ENCODE results near the gene ARL10.

The ARL10 gene

GRCh38 chr5:176350416-176350815, 14.9 kb upstream of the ARL10 start:
- H3K4me3 ChIP-seq (ENCODE audit: low read length), result no peak overlapping the region
- no peak overlapping the region for H3K9ac ChIP-seq (ENCODE audit: low read length)
- no peaks in the 10 kb centered on the region for H3K4me1 ChIP-seq (ENCODE audit: control insufficient read depth, insufficient read depth, low read length)
- H3K36me3 ChIP-seq (ENCODE audit: control insufficient read depth, insufficient read depth, low read length), result no peaks in the 10 kb centered on the region
- H3K27me3 ChIP-seq (ENCODE audit: control insufficient read depth, insufficient read depth, low read length), result no peaks in the 10 kb centered on the region
- no peaks in the 10 kb centered on the region for H3K9me3 ChIP-seq (ENCODE audit: control insufficient read depth, low read length)

GRCh38 chr5:176352116-176352878, 13.0 kb upstream of the ARL10 start:
- H3K9me3 ChIP-seq (ENCODE audit: control insufficient read depth, low read length), result no peaks in the 10 kb centered on the region

GRCh38 chr5:176353533-176353932, 11.8 kb upstream of the ARL10 start:
- Histone ChIP-seq H3K9me3 (ENCODE audit: control insufficient read depth, low read length) (no peaks in the 10 kb centered on the region), H3K27me3 (ENCODE audit: control insufficient read depth, insufficient read depth, low read length) (no peaks in the 10 kb centered on the region), H3K9ac (ENCODE audit: low read length) (no peak overlapping the region), H3K4me1 (ENCODE audit: control insufficient read depth, insufficient read depth, low read length) (no peaks in the 10 kb centered on the region), H3K36me3 (ENCODE audit: control insufficient read depth, insufficient read depth, low read length) (no peaks in the 10 kb centered on the region), H3K4me3 (ENCODE audit: low read length) (no peak overlapping the region)

More at GRCh38 chr5:176352116-176352878, 13.0 kb upstream of the ARL10 start:
- Histone ChIP-seq H3K4me3 (ENCODE audit: low read length) (no peak overlapping the region), H3K9ac (ENCODE audit: low read length) (no peak overlapping the region), H3K36me3 (ENCODE audit: control insufficient read depth, insufficient read depth, low read length) (no peaks in the 10 kb centered on the region), H3K4me1 (ENCODE audit: control insufficient read depth, insufficient read depth, low read length) (no peaks in the 10 kb centered on the region), H3K27me3 (ENCODE audit: control insufficient read depth, insufficient read depth, low read length) (no peaks in the 10 kb centered on the region)

GRCh38 chr5:176355400-176356178, 9.7 kb upstream of the ARL10 start:
- Histone ChIP-seq H3K9me3 (ENCODE audit: control insufficient read depth, low read length) (no peaks in the 10 kb centered on the region), H3K4me1 (ENCODE audit: control insufficient read depth, insufficient read depth, low read length) (no peaks in the 10 kb centered on the region), H3K27me3 (ENCODE audit: control insufficient read depth, insufficient read depth, low read length) (no peaks in the 10 kb centered on the region), H3K4me3 (ENCODE audit: low read length) (no peak overlapping the region), H3K9ac (ENCODE audit: low read length) (no peak overlapping the region), H3K36me3 (ENCODE audit: control insufficient read depth, insufficient read depth, low read length) (no peaks in the 10 kb centered on the region)

- Histone ChIP-seq H3K4me1 (ENCODE audit: control insufficient read depth, insufficient read depth, low read length) (no peaks in the 10 kb centered on the region), H3K4me3 (ENCODE audit: low read length) (no peak overlapping the region), H3K36me3 (ENCODE audit: control insufficient read depth, insufficient read depth, low read length) (no peaks in the 10 kb centered on the region), H3K9ac (ENCODE audit: low read length) (no peak overlapping the region), H3K27me3 (ENCODE audit: control insufficient read depth, insufficient read depth, low read length) (no peaks in the 10 kb centered on the region), H3K9me3 (ENCODE audit: control insufficient read depth, low read length) (no peaks in the 10 kb centered on the region)
Measured at GRCh38 chr5:176356179-176356566, 9.1 kb upstream of the ARL10 start.

- H3K4me3 ChIP-seq (ENCODE audit: low read length), result no peak overlapping the region
- H3K36me3 ChIP-seq (ENCODE audit: control insufficient read depth, insufficient read depth, low read length), result no peaks in the 10 kb centered on the region
- no peaks in the 10 kb centered on the region for H3K9me3 ChIP-seq (ENCODE audit: control insufficient read depth, low read length)
- H3K9ac ChIP-seq (ENCODE audit: low read length), result no peak overlapping the region
- peaks cover 5% of the 10 kb centered on the region for H3K4me1 ChIP-seq (ENCODE audit: control insufficient read depth, insufficient read depth, low read length)
- peaks cover under 1% of the 10 kb centered on the region for H3K27me3 ChIP-seq (ENCODE audit: control insufficient read depth, insufficient read depth, low read length)
Measured at GRCh38 chr5:176359658-176360057, 5.6 kb upstream of the ARL10 start.

GRCh38 chr5:176360894-176361436, 4.3 kb upstream of the ARL10 start:
- H3K27me3 ChIP-seq (ENCODE audit: control insufficient read depth, insufficient read depth, low read length), result peaks cover 12% of the 10 kb centered on the region
- H3K4me3 ChIP-seq (ENCODE audit: low read length), result peak overlapping the region; percentile 97
- peak overlapping the region; percentile 97 for H3K9ac ChIP-seq (ENCODE audit: low read length)
- no peaks in the 10 kb centered on the region for H3K36me3 ChIP-seq (ENCODE audit: control insufficient read depth, insufficient read depth, low read length)
- no peaks in the 10 kb centered on the region for H3K9me3 ChIP-seq (ENCODE audit: control insufficient read depth, low read length)
- H3K4me1 ChIP-seq (ENCODE audit: control insufficient read depth, insufficient read depth, low read length), result peaks cover 9% of the 10 kb centered on the region

- Histone ChIP-seq H3K36me3 (ENCODE audit: control insufficient read depth, insufficient read depth, low read length) (no peaks in the 10 kb centered on the region), H3K9ac (ENCODE audit: low read length) (peak within 1 kb of the TSS; percentile 97), H3K9me3 (ENCODE audit: control insufficient read depth, low read length) (no peaks in the 10 kb centered on the region), H3K27me3 (ENCODE audit: control insufficient read depth, insufficient read depth, low read length) (peaks cover 19% of the 10 kb centered on the region), H3K4me3 (ENCODE audit: low read length) (peak within 1 kb of the TSS; percentile 97), H3K4me1 (ENCODE audit: control insufficient read depth, insufficient read depth, low read length) (peaks cover 14% of the 10 kb centered on the region)
Measured at GRCh38 chr5:176361437-176362232, 3.7 kb upstream of the ARL10 start, which contains the start of gene KIAA1191. Gene KIAA1191 (minus strand): TSS chr5:176361764. CDS start chr5:176359508, 2,256 bp downstream.

- Histone ChIP-seq H3K4me3 (ENCODE audit: low read length) (no peak overlapping the region), H3K9me3 (ENCODE audit: control insufficient read depth, low read length) (no peaks in the 10 kb centered on the region), H3K4me1 (ENCODE audit: control insufficient read depth, insufficient read depth, low read length) (peaks cover 14% of the 10 kb centered on the region), H3K9ac (ENCODE audit: low read length) (no peak overlapping the region), H3K36me3 (ENCODE audit: control insufficient read depth, insufficient read depth, low read length) (no peaks in the 10 kb centered on the region), H3K27me3 (ENCODE audit: control insufficient read depth, insufficient read depth, low read length) (peaks cover 19% of the 10 kb centered on the region)
Measured at GRCh38 chr5:176362233-176362490, 3.1 kb upstream of the ARL10 start.

GRCh38 chr5:176364765-176365350, 429 bp upstream of the ARL10 start:
- Histone ChIP-seq H3K4me3 (ENCODE audit: low read length) (peak overlapping the region; percentile 5), H3K27me3 (ENCODE audit: control insufficient read depth, insufficient read depth, low read length) (peaks cover 19% of the 10 kb centered on the region), H3K4me1 (ENCODE audit: control insufficient read depth, insufficient read depth, low read length) (peaks cover 14% of the 10 kb centered on the region), H3K36me3 (ENCODE audit: control insufficient read depth, insufficient read depth, low read length) (no peaks in the 10 kb centered on the region), H3K9me3 (ENCODE audit: control insufficient read depth, low read length) (no peaks in the 10 kb centered on the region), H3K9ac (ENCODE audit: low read length) (peak overlapping the region; percentile 3)

GRCh38 chr5:176366232-176366894, 1.1 kb downstream of the ARL10 start:
- H3K9ac ChIP-seq (ENCODE audit: low read length), result no peak overlapping the region
- no peak overlapping the region for H3K4me3 ChIP-seq (ENCODE audit: low read length)
- no peaks in the 10 kb centered on the region for H3K36me3 ChIP-seq (ENCODE audit: control insufficient read depth, insufficient read depth, low read length)
- no peaks in the 10 kb centered on the region for H3K9me3 ChIP-seq (ENCODE audit: control insufficient read depth, low read length)
- H3K27me3 ChIP-seq (ENCODE audit: control insufficient read depth, insufficient read depth, low read length), result peaks cover 19% of the 10 kb centered on the region
- H3K4me1 ChIP-seq (ENCODE audit: control insufficient read depth, insufficient read depth, low read length), result peaks cover 14% of the 10 kb centered on the region

All from mucosa of stomach (tissue), 1 donor.